Activated CD4-positive, alpha-beta T cell treated with anti-CD3 and anti-CD28 coated beads for 48 hours (primary cell): Measurements from ENCODE around the gene FECH.

Experiments used
- DNase-seq: peaks from one replicate; pipeline ENCODE4 v3.0.0-alpha.2; 2020

The FECH gene

DNA sequence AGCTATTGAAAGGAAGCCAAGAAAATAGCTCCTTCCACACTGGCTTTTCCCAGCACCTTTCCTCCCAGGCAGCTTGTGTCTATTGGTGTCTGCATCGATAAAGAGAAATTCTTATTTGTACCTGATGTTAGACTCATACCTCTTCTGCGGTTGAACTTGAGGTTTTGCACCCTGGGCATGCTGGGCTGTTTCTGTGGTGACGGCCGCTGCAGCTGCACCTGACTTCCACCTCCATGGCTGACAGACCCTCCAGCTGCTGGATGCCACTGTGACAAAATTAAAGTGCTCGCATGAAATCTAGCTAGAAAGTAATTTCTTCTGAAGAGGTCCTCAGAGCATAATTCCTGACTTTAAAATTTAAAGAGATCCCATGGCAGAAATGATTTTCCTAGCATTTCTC lies 6.6 kb downstream of the FECH start:
- DNase-seq = no peak

DNA sequence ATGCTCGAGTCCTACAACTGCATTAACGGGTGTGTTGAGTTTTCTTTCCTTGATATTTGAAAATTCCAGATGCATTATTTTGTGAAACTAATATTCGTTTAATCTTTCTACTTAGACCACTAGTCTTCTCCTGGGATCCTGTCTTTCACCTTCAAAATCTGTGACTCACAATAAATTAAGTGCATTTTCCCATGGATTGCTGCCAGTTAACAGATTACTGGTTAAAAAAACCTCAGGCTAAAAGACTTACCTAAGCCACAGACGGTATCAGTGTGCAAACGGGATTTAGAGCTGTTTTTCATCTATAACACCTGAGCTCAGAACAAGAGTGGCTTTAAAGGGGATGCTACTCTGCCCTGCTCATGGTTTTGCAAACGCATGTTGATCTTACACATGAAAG lies 10.2 kb downstream of the FECH start:
- DNase-seq = no peak

DNA sequence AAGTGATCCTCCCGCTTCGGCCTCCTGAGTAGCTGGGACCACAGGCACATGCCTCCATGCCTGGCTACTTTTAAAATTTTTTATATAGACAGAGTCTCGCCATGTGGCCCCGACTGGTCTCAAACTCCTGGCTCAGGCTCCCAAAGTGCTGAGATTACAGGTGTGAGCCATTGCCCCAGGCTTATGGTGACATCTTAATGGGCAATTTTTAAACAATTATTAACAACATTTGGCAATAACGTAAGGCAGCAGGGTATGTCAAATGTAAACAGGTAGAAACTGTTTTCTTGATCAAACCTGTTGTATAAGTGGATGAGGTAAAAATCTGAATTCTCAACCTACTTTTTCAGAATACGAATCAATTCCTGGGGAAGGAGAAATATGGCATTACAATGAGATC lies 11.0 kb downstream of the FECH start:
- no peak for DNase-seq

DNA sequence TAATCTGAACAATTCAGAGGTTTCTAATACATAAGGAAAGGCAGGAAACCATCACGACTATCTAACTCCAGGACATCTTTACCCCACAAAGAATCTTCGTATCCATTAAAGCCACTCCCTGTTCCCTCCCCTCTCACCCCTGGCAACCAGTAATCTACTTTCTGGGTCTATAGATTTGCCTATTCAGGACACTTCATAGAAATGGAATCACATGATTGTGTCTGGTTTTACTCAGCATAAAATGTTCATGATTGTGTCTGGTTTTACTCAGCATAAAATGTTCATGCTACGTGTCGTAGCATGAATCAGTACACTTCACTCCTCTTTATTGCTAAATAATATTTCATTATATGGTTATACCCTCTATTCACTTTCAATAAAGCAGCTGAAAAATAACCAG lies 11.6 kb downstream of the FECH start:
- DNase-seq = no peak

DNA sequence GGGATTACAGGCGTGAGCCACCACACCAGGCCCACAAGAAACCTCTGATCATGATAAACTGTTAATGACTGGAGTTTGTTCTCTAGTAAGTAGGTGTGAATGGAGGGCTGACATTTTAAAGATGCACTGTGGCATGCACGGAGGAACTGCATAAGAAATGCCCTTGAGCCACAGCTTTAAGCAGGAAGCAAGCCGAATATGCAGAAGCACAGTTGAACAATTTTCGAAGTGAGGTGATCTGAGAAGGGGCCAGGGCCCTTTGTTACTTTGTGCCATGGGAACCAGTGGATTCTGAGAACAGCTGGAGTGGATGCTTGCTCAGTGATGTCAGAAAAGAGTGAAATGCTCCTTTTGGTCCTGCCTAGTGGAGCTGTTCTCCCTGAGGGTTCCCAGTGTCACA lies 16.3 kb downstream of the FECH start:
- DNase-seq = no peak

DNA sequence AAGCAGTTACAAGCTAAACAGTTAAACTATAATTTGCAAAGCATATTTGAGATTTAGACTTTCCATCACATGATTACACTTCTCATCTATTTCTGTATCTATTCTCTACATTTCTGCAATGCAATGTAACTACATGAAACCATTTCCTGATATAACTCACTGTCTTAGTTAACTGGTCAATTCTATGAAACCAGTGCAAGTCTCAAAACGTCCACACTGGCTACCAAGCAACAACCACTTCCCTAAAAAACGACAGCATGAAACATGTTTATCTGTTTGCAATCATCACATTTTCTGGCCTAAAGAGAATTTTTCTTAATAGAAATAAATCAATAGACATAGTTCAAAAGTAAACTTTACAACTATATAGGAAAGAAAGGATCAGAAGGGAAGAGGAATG lies 17.4 kb downstream of the FECH start:
- DNase-seq = no peak

DNA sequence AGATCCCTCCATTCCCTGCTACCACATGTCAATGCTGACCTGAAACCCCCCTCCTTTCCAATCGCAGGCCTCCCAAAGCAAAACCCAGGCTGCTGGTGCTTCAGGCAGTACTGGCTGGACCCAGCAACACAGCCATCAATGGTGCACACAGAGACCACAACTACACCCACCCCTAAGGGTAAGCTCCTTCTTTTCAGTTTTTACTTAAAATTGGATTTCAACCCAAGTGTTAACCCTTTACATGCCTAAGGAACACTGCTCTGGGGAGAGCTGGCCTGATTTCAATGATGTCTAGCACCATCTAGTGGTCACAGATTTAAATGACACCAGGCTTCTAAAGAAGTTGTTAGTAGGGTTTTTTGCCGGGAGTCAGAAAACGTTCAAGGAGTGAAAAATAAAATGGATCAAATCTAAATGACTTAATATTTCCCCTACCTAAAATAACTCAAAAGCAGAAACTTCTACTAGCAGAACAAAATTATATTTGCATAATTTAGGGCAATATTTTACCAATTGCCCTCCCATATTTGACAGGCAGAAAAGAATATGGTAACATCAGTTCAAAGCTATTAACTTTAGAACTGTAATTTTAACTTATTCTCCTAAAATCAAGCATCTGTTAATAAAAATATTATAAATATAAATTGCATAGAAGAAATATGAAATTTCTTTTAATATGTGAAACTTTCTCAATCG lies 24.6 kb downstream of the FECH start:
- peak; percentile 10 for DNase-seq

DNA sequence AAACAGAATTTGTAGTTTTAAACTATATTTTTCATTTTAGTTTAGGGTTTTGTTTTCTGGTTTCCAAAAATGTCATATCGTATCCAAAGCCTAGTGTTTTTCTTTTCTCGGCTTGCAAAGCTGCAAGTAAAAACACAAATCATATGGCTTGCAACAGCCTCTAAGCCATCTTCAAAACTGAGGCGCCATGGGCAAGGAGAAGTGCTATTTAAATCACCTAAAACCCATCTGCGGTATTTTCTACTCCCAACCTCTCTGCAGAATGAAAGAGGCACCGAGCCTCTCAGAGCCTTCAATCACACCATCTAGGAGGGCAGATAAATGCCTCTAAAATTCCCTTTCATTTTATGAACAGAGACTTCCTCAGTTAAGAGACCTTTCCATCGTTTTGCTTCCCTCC lies 25.2 kb downstream of the FECH start:
- DNase-seq = no peak

DNA sequence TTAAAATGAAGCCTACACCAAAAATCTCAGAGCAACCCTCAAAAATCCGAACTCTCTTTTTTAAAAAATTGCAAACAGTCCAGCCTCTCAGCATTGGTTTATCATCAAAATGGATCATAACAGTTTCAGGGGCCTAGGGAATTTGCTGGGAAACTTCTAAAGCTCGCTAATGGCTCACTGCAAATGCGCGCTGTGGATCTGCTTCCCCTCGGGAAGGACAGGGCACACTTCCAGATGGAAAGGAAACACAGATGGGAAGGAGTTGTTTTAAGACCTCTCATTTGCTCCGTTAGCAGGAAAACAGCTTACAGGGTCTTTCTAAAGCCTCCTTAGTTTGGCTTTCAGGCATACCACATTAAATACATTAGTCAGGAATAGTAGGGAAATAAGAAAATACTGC lies 27.2 kb downstream of the FECH start:
- no peak for DNase-seq

DNA sequence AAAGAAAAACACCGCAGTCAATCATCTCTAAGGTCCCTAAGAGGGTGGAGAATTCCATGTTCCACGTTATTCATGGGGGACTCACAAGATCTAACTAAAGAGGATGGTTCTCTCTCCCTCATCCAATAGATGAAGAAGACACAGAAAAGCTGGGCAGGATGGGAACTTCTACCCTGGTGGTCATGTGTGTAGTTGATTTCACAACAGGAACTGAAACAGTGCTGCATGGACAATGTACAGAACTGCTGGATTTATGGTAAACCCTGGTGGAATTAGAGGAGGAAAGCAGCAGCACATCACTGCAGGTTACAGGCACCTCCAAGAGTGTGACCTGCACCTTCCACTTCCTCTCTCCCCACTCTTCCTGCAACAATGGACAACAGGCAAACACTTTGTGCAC lies 31.4 kb downstream of the FECH start:
- no peak for DNase-seq

DNA sequence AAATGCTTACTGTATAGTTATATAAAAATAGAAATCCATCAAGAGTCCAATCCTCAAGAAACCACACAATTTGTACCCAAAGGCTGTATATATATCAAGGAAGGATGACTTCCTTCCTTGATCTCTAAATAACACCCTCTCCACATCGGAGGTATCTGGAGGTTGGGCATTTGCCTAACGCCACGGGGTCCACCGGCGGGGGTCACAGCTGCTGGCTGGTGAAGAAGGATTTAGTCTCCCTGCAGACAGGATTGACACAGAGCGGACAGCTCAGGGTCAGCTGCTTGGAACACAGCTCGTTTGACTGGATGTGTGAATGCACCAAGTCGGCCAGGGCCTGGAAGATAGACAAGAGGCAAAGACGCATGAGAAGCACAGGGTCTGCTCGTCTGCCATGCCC lies 36.0 kb downstream of the FECH start:
- no peak for DNase-seq

DNA sequence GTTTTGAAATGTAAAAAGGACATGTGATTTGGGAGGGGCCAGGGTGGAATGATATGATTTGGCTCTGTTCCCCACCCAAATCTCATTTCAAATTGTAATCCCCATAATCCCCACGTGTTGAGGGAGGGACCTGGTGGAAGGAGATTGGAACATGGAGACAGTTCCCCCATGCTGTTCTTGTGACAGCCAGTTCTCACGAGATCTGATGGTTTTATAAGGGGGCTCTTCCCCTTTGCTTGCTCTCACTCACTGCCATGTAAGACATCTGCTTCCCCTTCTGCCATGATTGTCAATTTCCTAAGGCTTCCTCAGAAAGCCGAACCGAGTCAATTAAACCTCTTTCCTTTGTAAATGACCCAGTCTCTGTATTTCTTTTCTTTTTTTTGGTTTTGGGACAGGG lies 39.2 kb downstream of the FECH start:
- no peak for DNase-seq

DNA sequence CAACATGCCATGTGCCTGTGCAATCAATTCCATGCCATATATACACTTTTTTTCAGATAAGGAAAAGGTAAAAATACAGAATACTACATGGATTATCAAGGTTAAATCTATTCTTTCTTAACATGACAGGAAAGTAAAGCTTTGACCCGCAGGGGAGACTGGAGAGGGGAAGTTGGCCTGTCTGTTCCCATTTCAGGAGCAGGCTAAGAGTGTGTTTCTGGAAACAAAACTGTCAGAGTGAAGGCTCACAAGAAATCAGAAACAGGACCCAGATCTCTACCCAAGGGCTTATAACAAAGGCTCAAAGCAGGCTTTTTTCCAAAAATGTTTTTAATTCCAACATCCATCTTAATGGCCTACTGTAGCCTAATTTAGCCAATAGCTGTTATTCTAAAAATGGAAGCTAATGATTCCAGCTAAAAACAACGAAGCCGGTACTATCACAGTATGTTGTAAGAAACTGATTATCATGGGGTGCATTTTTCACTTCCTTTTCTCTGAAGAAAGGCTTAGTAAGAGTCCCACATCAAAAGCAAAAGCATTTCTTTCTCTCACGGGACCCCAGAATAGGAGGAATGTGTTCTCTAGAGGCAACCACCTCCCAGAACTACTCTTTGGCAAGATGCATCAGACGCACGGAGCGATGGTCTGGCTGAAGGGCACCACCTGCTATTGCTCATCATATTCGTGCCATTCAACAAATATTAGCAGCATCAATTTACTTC lies 41.4 kb downstream of the FECH start:
- no peak for DNase-seq

DNA sequence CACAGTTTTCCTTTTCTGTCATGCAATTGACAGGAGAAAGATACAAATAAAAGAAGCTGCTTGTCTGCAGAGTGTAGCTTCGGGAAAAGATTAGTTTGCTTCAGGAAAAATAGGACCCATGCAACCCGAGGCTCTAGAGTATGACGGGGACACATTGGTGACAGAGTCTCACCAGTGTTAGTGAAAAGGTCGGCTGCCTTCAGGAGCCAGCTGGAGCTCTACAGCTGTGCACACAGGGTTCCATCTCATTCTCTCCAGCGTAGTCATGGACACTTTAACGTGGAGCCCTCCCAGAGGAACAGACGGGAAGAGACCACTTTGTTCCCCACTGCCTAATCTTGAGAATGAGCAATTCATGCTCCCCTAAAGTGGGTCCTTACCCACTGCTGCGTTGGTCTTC lies 42.9 kb downstream of the FECH start:
- DNase-seq = no peak

DNA sequence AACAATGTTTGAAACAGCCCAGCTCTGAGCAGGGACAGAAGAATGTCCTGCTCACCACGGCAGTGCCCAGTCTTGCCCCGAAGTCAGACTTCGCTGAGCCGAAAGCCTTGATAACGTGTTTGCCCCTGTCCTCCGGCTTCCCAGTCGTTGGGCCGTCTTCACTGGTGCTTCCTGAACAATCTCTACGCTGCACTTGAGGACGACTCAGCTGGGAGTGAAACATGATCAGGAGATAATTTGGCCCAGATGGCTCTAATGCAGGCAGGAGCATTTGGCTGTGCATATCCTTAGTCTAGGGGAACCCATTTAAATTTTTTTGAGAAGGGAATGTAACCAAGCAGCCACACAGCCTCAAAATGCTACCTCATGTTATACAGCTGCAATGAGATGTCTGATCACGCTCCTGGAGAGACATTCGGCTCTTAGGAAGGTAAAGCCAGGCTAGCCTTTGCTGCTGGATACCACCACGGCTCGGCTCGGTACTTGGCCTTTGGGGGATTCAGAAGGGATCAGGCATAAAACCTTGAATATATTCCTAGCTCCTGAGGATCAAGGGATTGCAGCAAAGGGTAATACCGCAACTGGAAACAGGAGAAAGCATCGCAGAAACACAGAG lies 43.6 kb downstream of the FECH start:
- DNase-seq = no peak

DNA sequence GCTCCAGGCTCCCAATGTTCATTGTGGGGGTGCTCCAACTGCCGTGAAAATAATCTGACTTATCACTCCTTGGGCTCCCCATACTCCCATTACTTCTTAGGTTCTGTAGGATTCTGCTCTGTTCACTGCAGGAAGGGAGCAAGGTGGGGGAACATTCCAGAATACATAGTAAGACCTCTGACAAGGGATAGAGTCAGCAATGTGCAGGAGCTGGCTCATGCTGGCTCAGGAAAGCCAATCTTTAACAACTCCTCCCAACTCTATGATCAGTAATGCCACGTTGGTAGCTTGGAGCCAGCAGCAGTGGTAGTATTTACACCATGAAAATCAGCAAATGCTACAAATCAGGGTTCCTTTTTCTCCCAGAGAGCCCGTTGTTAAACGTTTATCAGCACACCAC lies 44.4 kb downstream of the FECH start:
- DNase-seq = no peak

DNA sequence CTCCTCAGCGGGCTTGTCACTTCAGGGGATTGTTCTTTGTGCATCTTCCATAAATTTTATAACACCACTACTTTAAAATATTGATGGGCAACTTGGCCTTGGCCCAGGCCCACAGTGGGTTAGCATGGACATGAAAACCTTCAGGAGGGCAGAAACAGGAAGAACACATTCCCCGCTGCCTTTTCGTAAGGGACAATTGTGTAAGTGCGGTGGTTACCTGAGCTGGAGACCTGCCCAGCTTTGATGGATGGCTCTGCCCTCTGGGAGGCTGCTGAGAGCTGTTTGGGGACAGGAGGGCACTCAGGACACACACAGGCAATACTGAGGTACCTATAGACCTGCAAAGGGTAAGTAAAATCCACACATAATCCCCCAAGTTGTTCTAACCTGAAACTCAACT lies 46.8 kb downstream of the FECH start:
- DNase-seq = no peak

DNA sequence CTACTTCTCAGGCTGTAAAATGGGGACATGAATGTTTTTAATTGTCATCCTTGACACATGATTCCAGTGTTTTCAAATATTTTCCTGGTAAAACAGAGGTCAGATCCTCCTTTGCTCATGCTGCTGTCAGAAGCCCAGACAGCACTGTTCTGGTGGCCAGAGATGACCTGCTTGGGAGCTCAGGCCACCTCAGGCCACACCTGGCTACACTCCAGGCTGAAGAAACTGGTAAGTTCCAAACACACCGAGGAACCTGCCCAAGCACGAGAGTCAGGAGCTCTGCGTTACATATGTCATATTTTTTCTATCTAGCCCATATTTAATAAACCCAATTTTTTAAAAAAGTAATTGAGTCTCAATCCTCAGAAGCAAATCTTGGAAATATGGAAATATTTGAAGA lies 47.9 kb downstream of the FECH start:
- DNase-seq = no peak

DNA sequence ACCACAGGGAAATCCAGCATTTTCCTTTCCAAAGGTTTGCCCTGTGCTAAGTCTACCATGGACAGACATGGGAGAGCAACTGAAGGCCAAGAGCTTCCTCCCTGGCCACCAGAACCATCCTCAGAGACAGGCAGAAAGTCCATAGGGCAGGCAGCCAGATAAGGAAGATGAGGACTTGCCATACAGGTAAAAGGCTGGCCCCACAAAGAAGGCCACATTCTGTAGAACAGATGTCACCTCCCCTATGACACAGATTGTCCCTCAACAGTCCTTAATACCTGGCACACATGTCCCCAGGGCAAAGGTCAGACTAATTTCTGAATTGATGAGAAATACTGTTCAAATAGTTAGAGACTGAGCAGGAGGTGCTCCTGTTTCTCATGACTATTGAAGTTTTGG lies 52.0 kb downstream of the FECH start:
- DNase-seq = no peak

DNA sequence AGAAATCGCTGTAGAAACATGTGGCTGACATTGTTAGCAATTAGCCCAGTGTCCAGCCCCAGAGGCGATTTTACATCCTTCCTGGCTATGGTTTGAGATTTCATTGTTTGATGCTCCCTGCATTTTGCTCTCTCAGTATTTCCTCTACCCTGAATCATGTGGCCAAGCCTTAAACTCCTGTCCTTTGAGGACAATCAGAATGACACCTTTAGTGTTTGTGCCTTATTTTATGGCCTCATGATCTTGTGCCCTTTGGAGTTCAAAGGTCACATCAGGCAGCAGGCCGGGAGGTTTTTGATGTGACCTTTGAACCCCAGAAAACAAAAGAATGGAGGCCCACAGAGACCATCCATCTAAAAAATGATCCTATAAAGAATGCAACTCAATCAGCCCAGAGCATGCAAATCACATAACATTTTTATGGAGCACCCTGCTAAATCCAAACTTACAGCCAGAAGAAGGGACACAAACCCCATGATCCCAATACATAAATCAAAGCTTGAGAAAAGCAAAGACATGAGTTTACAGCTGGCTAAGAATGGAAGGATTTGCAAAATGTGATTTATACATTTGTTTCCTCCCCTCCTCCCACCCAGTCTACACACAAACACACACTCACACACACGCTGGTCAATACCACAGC lies 52.5 kb downstream of the FECH start:
- no peak for DNase-seq

DNA sequence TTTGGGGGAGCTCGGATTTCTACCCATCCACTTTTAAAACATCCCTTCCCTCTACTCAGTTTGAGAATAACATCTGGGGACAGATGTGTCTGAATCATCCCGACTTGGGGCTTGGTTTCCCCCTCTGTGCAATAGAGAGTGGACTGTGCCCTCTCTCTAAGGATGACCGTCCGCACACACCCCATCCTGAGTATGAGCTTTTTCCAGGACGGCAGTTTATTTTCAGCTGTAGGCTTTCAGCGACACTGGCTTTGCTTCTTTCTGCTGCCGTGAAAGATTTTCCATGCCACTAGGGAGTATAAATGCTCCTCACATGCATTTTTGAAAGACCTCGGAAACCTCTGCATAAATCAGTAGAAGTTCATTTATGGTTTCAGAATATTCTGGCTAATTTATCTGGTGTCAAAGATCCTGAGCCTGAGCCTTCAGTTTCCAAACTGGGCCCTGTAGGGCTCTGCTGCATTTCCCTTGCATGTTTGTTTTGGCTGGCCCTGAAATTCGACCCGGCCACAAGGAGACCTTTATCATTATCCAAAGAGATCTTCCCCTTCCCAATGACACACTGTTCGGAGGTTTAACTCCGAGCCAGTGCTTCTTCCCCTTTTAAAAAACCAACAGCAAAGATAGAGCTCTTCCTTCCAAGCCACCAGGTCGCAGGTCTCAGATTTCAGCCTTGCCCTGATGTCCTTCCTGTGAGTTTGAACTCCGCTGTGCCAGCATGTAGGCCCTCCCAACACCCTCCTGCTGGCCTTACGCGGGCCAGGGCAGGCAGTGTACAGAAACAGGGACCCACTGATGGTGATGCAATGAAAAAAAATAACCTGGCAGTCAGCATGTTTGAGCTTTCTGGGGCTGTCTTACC lies 53.3 kb downstream of the FECH start:
- no peak for DNase-seq

DNA sequence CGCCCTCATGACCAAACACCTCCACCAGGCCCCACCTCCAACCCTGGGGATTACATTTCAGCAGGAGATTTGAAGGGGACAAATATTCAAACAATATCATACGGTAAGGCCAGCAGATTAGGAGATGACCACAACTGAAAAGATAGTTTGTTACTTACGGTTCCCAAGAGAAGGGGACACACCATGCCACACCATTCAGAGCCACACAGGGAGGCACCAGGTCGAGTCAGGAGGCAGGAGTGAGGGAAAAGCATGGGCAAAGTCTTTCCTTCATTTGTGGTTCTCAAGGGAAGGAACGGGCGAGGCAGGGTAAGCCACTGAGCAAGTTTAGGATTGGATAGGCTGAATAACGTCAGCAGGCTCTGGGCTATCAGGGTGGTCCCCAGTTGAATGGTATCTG lies 57.4 kb downstream of the FECH start:
- DNase-seq = no peak
